ENCODE data around the gene RASGRF1.

The RASGRF1 gene, protein sequence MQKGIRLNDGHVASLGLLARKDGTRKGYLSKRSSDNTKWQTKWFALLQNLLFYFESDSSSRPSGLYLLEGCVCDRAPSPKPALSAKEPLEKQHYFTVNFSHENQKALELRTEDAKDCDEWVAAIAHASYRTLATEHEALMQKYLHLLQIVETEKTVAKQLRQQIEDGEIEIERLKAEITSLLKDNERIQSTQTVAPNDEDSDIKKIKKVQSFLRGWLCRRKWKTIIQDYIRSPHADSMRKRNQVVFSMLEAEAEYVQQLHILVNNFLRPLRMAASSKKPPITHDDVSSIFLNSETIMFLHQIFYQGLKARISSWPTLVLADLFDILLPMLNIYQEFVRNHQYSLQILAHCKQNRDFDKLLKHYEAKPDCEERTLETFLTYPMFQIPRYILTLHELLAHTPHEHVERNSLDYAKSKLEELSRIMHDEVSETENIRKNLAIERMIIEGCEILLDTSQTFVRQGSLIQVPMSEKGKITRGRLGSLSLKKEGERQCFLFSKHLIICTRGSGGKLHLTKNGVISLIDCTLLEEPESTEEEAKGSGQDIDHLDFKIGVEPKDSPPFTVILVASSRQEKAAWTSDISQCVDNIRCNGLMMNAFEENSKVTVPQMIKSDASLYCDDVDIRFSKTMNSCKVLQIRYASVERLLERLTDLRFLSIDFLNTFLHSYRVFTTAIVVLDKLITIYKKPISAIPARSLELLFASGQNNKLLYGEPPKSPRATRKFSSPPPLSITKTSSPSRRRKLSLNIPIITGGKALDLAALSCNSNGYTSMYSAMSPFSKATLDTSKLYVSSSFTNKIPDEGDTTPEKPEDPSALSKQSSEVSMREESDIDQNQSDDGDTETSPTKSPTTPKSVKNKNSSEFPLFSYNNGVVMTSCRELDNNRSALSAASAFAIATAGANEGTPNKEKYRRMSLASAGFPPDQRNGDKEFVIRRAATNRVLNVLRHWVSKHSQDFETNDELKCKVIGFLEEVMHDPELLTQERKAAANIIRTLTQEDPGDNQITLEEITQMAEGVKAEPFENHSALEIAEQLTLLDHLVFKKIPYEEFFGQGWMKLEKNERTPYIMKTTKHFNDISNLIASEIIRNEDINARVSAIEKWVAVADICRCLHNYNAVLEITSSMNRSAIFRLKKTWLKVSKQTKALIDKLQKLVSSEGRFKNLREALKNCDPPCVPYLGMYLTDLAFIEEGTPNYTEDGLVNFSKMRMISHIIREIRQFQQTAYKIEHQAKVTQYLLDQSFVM (N-terminal part only)

DNA sequence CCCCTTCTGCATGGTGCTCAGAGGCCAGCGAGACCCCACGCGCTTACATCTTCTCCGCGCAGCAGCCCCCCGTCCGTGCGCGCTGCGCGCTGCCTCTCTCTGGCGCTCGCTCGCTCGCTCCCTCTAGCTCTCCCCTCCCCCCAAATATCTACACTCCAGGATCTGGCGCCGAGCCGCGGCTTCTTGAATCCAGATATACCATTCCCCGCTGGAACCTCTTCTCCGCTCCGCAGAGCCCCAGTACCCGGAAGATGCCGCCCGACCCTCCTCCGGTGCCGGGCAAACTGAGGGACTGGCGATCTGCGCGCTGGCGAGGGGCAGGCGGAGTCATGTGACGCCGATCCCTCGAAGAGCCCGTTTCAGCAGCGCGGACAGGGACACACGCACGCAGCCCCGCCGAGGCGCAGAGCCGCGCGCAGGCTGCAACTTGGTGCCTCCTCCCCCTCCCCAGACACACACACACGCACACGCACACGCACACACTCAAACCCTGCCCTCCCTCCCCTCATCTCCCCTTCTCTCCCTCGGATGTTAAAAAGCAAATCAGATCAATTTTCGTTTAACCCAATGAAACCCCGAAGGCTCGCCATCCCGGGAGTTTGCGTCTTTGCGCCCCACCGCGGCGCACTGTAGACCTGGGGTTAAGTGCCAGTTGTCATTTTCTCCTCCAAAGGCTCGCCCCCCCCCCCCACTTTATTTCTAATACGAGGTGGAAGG, at the start of gene RASGRF1:
Gene RASGRF1, minus strand, starts transcription at position 294 of the 717 bp plus-strand sequence. Its CDS starts 282 bp downstream, at position 12.
- no peak for DNase-seq (ENCODE audit: low read depth)

GRCh38 chr15:79136434-79137046, 46.0 kb upstream of the RASGRF1 start:
- no peak for DNase-seq (ENCODE audit: low read depth)
- in situ Hi-C loops (cut with HindIII; ENCODE audit: low sequenced_read_pairs), result no loop called here
- TF ChIP-seq, protein P1, sequence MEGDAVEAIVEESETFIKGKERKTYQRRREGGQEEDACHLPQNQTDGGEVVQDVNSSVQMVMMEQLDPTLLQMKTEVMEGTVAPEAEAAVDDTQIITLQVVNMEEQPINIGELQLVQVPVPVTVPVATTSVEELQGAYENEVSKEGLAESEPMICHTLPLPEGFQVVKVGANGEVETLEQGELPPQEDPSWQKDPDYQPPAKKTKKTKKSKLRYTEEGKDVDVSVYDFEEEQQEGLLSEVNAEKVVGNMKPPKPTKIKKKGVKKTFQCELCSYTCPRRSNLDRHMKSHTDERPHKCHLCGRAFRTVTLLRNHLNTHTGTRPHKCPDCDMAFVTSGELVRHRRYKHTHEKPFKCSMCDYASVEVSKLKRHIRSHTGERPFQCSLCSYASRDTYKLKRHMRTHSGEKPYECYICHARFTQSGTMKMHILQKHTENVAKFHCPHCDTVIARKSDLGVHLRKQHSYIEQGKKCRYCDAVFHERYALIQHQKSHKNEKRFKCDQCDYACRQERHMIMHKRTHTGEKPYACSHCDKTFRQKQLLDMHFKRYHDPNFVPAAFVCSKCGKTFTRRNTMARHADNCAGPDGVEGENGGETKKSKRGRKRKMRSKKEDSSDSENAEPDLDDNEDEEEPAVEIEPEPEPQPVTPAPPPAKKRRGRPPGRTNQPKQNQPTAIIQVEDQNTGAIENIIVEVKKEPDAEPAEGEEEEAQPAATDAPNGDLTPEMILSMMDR (IDR thresholded peaks at IDR 0.05; ENCODE audit: low read depth, low read length, missing control alignments), result no peak

More for the DNA sequence above, at the start of gene RASGRF1:
- TF ChIP-seq, protein P1 (IDR thresholded peaks at IDR 0.05; ENCODE audit: low read depth, low read length, missing control alignments), result no peak
- no peak within 1 kb of the TSS for H3K4me3 ChIP-seq (ENCODE audit: low read depth, low read length)
- in situ Hi-C loops (cut with HindIII; ENCODE audit: low sequenced_read_pairs), result no loop called here

DNA sequence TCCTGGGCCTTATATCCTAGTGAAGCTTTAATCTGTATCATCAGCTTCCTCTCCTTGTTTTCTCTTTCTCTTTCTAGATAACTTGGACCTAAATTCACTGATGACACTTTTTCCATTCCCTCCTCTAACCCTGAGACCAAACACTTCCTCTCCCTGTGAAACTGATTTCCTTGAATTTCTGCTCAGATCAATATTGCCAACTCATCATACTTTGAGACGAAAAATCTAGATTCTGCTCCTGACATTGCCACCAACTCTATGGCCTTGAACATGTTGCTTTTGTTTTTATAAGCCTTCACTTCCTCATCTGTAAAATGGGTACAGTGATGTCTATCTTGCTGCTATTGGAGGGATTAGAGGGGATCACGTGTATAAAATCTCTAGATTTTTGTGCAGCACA, 42.7 kb upstream of the RASGRF1 start:
- H3K4me3 ChIP-seq (ENCODE audit: low read depth, low read length), result no peak overlapping the region
- TF ChIP-seq, protein P1 (IDR thresholded peaks at IDR 0.05; ENCODE audit: low read depth, low read length, missing control alignments), result no peak
- in situ Hi-C loops (cut with HindIII; ENCODE audit: low sequenced_read_pairs), result no loop called here
- no peak for DNase-seq (ENCODE audit: low read depth)

More at GRCh38 chr15:79136434-79137046, 46.0 kb upstream of the RASGRF1 start:
- no peak overlapping the region for H3K4me3 ChIP-seq (ENCODE audit: low read depth, low read length)

- DNase-seq (ENCODE audit: low read depth), result no peak
- TF ChIP-seq, protein P1 (IDR thresholded peaks at IDR 0.05; ENCODE audit: low read depth, low read length, missing control alignments), result no peak
- no peak overlapping the region for H3K4me3 ChIP-seq (ENCODE audit: low read depth, low read length)
- in situ Hi-C loops (cut with HindIII; ENCODE audit: low sequenced_read_pairs), result no loop called here
Measured at GRCh38 chr15:79132770-79133169, 42.2 kb upstream of the RASGRF1 start.

DNA sequence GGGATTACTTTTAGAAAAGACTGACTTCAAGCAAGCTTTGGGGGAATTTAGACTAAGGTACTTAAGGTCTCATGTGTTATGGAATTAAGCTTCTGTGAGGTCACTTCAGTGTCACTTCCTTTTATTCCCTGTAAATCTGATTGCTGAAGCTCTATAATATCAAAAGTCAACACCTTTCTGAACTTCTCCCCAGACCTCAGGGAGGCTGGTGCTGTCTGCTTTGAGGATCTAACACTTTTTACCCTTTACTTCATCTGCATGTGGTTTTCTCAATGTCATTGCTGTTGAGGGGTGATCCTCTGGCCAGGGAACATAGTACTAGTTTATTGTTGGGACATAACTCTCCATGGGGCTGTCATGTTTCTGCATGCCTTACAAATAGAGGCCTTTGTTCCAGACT, 41.8 kb upstream of the RASGRF1 start:
- H3K4me3 ChIP-seq (ENCODE audit: low read depth, low read length), result no peak overlapping the region
- in situ Hi-C loops (cut with HindIII; ENCODE audit: low sequenced_read_pairs), result no loop called here
- TF ChIP-seq, protein P1 (IDR thresholded peaks at IDR 0.05; ENCODE audit: low read depth, low read length, missing control alignments), result no peak

More for the DNA sequence above, 41.8 kb upstream of the RASGRF1 start:
- DNase-seq (ENCODE audit: low read depth), result no peak

Measured in astrocyte of the cerebellum (primary cell).